ENCODE results near the gene SYNDIG1L. TPM values are rescaled to one million over a fixed set of nuclear protein-coding genes. Genes with fewer than 3 reads are reported as not detected.
A peak's percentile ranks its signal among the peaks of the same experiment; 100 is the strongest.

The SYNDIG1L gene
- total and polyA plus RNA-seq, 2 of the 8 experiments (the other 6 are each of a cell fraction or from before 2014, with no cell fraction given) = 3.0 to 3.2 TPM

GRCh38 chr14:74437496-74438053 is 11.6 kb upstream of the SYNDIG1L start:
- Histone ChIP-seq H3K9me3 (ENCODE audit: insufficient read depth in 2 of 2, low read depth in 1 of 2, low read length in 1 of 2) (no peaks in the 10 kb centered on the region), H3K23ac (ENCODE audit: insufficient read length) (no peak overlapping the region), H3K27me3 (replicated peaks in 1 of 4; ENCODE audit: control insufficient read depth in 3 of 4, extremely low read depth in 1 of 4, insufficient read depth in 3 of 4, low read length in 3 of 4) (no peaks in the 10 kb centered on the region), H2AFZ (ENCODE audit: low read length) (no peak overlapping the region), H3K4me3 (ENCODE audit: extremely low read depth in 1 of 4, insufficient read depth in 2 of 4, low read depth in 3 of 4, low read length in 4 of 4) (no peak overlapping the region), H2BK5ac (ENCODE audit: low read depth, low read length) (no peak overlapping the region), H3K56ac (replicated peaks; ENCODE audit: insufficient read length, low read depth, low read length) (no peak overlapping the region), H3K23me2 (ENCODE audit: low read depth, low read length) (no peaks in the 10 kb centered on the region; the same call in 1 of the 2 replicates), H2BK120ac (replicated peaks; ENCODE audit: low read depth, low read length) (no peak overlapping the region), H3K4me1 (replicated peaks in 1 of 4; ENCODE audit: control insufficient read depth in 3 of 4, insufficient read depth in 4 of 4, low read length in 3 of 4) (peaks cover 2 to 12% (median 5%) of the 10 kb centered on the region in 4 experiments; a peak in 5 of 7 replicates), H4K5ac (ENCODE audit: insufficient read length, low read depth, low read length) (no peak overlapping the region), H3K18ac (ENCODE audit: extremely low read depth, low read length) (no peak overlapping the region), H3K79me2 (ENCODE audit: control insufficient read depth in 1 of 2, insufficient read depth in 2 of 2, low read length in 2 of 2) (no peaks in the 10 kb centered on the region), H4K20me1 (replicated peaks in 1 of 2; ENCODE audit: control insufficient read depth in 1 of 2, insufficient read depth in 2 of 2, low read length in 2 of 2) (no peaks in the 10 kb centered on the region), H2BK12ac (ENCODE audit: low read depth, low read length) (no peak overlapping the region), H4K91ac (replicated peaks; ENCODE audit: insufficient read length, low read length) (no peak overlapping the region), H2BK20ac (ENCODE audit: low read length) (no peak overlapping the region), H2AK5ac (ENCODE audit: low read depth, low read length) (no peak overlapping the region), H3K79me1 (ENCODE audit: low read depth, low read length) (no peaks in the 10 kb centered on the region), H3K4me2 (ENCODE audit: insufficient read depth in 1 of 2, low read depth in 2 of 2, low read length in 2 of 2) (no peak overlapping the region), H3K4ac (replicated peaks; ENCODE audit: insufficient read length, low read depth, low read length) (no peak overlapping the region), H3K36me3 (ENCODE audit: control insufficient read depth in 2 of 4, insufficient read depth in 4 of 4, low read length in 3 of 4) (no peaks in the 10 kb centered on the region), H2BK15ac (ENCODE audit: low read length) (no peak overlapping the region), H3K14ac (ENCODE audit: insufficient read length) (no peak overlapping the region), H4K8ac (ENCODE audit: extremely low read depth, insufficient read depth, low read length) (no peak overlapping the region), H3K27ac (ENCODE audit: low read depth, low read length) (no peak overlapping the region), H3K9ac (replicated peaks in 1 of 4; ENCODE audit: extremely low read depth in 1 of 4, low read depth in 3 of 4, low read length in 3 of 4) (no peak overlapping the region; a peak in 1 of 7 replicates)
- ChIA-PET CTCF (ENCODE audit: partially characterized antibody) (interaction anchor here (1.0 to 2.9 kb wide), 8 partner anchors 8 to 142 kb away, joined by 3 to 11 read pairs (median 5); partner anchors contain the start of gene VRTN), POLR2A (ENCODE audit: partially characterized antibody) (interaction anchor here (1.0 to 2.7 kb wide), 4 partner anchors 8 to 90 kb away, joined by 3 to 13 read pairs (median 7); partner anchors contain the start of genes SYNDIG1L and VRTN)
- DNase-seq (ENCODE audit: low read depth in 1 of 2, low spot score in 2 of 2) = peak in 1 of 2 experiments; percentile 49
- 39% methylated on average over 3 of the region's 3 CpGs; no CpG with 5 or more reads in 1 of the 2 experiments for WGBS, 2 experiments (ENCODE audit: extremely low coverage in 1 of 2, insufficient coverage in 1 of 2, insufficient read length in 1 of 2, insufficient replicate concordance in 2 of 2, low coverage in 1 of 2, low lambda C conversion rate in 2 of 2, missing lambda C conversion rate in 1 of 2)
- FAIRE-seq = peak; percentile 42
- TF ChIP-seq TAF7 (optimal IDR thresholded peaks at IDR 0.05; ENCODE audit: borderline replicate concordance, low read depth, low read length) = no peak
- no peak for TF ChIP-seq POU5F1 (IDR thresholded peaks at IDR 0.05; ENCODE audit: low read depth, low read length)
- TF ChIP-seq ASH2L (IDR thresholded peaks at IDR 0.05; ENCODE audit: low read length) = no peak
- TF ChIP-seq SP1 (IDR thresholded peaks at IDR 0.05; ENCODE audit: low read depth, low read length) = no peak
- TF ChIP-seq YY1 (IDR thresholded peaks at IDR 0.05; ENCODE audit: low read depth, low read length) = peak; percentile 63; the same call in 1 of the 2 replicates
- no peak for TF ChIP-seq NANOG (IDR thresholded peaks at IDR 0.05; ENCODE audit: insufficient read depth, low read depth, low read length, poor library complexity, severe bottlenecking)
- 0 out of 4 replicates have a peak, but pooled peaks have one; percentile 4 to 10 for TF ChIP-seq RAD21 (IDR thresholded peaks at IDR 0.05 in 1 of 2, conservative IDR thresholded peaks at IDR 0.05 in 1 of 2; ENCODE audit: low read depth in 2 of 2, low read length in 2 of 2)
- no peak for TF ChIP-seq PHF8 (conservative IDR thresholded peaks at IDR 0.05; ENCODE audit: low read depth, low read length)
- 0 out of 4 replicates have a peak, but pooled peaks of 1 of the 2 experiments have one; percentile 27 for TF ChIP-seq HDAC2 (IDR thresholded peaks at IDR 0.05; ENCODE audit: borderline replicate concordance in 1 of 2, low read depth in 2 of 2, low read length in 2 of 2)
- no peak for TF ChIP-seq MAFK (IDR thresholded peaks at IDR 0.05; ENCODE audit: low read depth, low read length)
- no peak for TF ChIP-seq TCF12 (IDR thresholded peaks at IDR 0.05; ENCODE audit: low read depth, low read length)
- TF ChIP-seq JUN (IDR thresholded peaks at IDR 0.05; ENCODE audit: low read depth, low read length) = no peak

All from H1 (cell line).